Testis (tissue), 3 donors: ENCODE results near the gene MMP23B. TPM values are rescaled to one million over a fixed set of nuclear protein-coding genes. Genes with fewer than 3 reads are reported as not detected.
A peak's percentile ranks its signal among the peaks of the same experiment; 100 is the strongest.
"Not testable (repeated sequence)": the region's sequence is repeated elsewhere in the genome, so short reads cannot be mapped to it uniquely, and the experiment has no call there.

Experiments
- DNase-seq: peaks from one replicate; pipeline ENCODE4 v3.0.0-alpha.2; 2019
- H3K27ac ChIP-seq, 2 donors: fragments of 200-600 bp; sonication (generic); one replicate each; pipeline ENCODE4 v1.5.1; 2019
- H3K27me3 ChIP-seq: fragments of 200-600 bp; sonication (generic); one replicate; pipeline ENCODE4 v1.5.1; 2019
- H3K36me3 ChIP-seq: fragments of 200-600 bp; sonication (generic); one replicate; pipeline ENCODE4 v1.5.1; 2017; ENCODE audit warnings: low read depth; ENCODE audit errors: missing control alignments
- H3K4me1 ChIP-seq: fragments of 200-600 bp; sonication (generic); one replicate; pipeline ENCODE4 v1.5.1; 2019
- H3K4me3 ChIP-seq, 2 donors: fragments of 200-600 bp; sonication (generic); one replicate each; pipeline ENCODE4 v1.5.1; 2017 to 2019
- H3K9me3 ChIP-seq: fragments of 200-600 bp; sonication (generic); one replicate; pipeline ENCODE4 v1.5.1; 2017
- WGBS, 2 donors: methylation state at CpG; one replicate each; pipeline ENCODE4 v1.1.5; 2018; 5-methylcytosine and 5-hydroxymethylcytosine counted together
- intact Hi-C: fragments of 100-400 bp; cut with DNase I; formaldehyde crosslinking; loops from one replicate; pipeline ENCODE4 v1.15.1; 2023; ENCODE audit warnings: low total_unique reads
- polyA plus RNA-seq: library from polyadenylated mRNA; stranded (reverse); fragments of 350-450 nt; fragmentation: Illumina TruSeq; extraction: RNeasy Lipid Tissue Mini Kit (QIAGEN cat#74804); gene quantifications from one replicate; pipeline ENCODE4 v1.2.3, GENCODE V29; 2014; ENCODE audit warnings: low read depth, low replicate concordance; ENCODE audit not compliant: insufficient read depth
- total RNA-seq, 2 donors: library from RNA; depleted of rRNA; stranded (reverse); fragments of >200 nt; gene quantifications; one replicate each; pipeline ENCODE4 v1.2.3, GENCODE V29; 2016
- TF ChIP-seq, protein P1 (sequence below), 3 experiments: fragments of 450-650 bp in 2 of 3; fragments of 200-600 bp in 1 of 3; sonication (generic) in 1 of 3; IDR thresholded peaks; one replicate each; pipeline ENCODE4 v1.5.1; 2016 to 2019; ENCODE audit warnings: antibody characterized with exemption in 3 of 3, mild to moderate bottlenecking in 2 of 3, moderate library complexity in 1 of 3

MMP23B gene
- total and polyA plus RNA-seq, 3 donors from 2014 or later: 13.1 to 50.2 (median 49.0) TPM

DNA sequence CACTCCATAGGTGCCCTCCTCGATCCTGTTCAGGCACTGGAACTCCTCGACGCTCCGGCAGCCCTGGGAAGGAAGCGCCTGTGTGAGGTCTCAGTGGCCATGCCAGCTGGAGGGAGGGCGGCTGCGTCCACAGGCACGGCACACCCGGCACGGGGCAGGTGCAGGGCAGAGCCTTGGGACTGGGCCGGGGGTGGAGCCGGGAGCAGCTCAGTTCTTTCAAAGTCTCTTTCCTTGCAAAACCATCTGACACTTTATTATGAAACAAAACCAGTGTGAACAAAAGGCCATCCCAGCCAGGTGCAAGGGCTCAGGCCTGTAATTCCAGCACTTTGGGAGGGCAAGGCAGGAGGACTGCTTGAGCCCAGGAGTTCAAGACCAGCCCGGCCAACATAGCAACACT, 6.6 kb downstream of the MMP23B start:
- H3K36me3 ChIP-seq, H3K27ac ChIP-seq, H3K4me3 ChIP-seq, H3K9me3 ChIP-seq, H3K4me1 ChIP-seq, DNase-seq, H3K27me3 ChIP-seq, intact Hi-C loops: not testable (repeated sequence)
- WGBS, 2 donors: 88 to 93% methylated on average over 1 to 11 of the region's 13 CpGs

DNA sequence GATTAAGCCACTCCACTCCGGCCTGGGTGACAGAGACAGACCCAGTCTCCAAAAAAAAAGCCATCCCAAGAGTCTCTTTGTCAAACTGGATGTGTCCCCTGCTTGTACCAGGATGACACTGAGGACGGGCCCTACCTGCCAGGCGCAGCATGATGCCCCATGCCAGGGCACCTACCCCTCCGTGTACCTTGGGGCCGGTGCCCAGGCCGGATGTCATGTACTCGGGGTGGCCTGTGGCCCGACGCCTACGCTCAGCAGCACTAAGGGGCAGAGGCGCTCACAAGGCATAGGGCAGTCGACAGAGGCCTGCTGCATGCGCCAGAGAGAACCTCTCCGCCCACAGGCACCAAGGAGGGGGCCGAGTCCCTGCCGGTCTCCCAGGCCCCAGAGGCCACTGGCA, 7.4 kb downstream of the MMP23B start:
- 93 to 94% methylated on average over 10 to 16 of the region's 16 CpGs for WGBS, 2 donors
- DNase-seq, H3K4me3 ChIP-seq, H3K36me3 ChIP-seq, H3K27ac ChIP-seq, H3K9me3 ChIP-seq, H3K4me1 ChIP-seq, H3K27me3 ChIP-seq, intact Hi-C loops: not testable (repeated sequence)

DNA sequence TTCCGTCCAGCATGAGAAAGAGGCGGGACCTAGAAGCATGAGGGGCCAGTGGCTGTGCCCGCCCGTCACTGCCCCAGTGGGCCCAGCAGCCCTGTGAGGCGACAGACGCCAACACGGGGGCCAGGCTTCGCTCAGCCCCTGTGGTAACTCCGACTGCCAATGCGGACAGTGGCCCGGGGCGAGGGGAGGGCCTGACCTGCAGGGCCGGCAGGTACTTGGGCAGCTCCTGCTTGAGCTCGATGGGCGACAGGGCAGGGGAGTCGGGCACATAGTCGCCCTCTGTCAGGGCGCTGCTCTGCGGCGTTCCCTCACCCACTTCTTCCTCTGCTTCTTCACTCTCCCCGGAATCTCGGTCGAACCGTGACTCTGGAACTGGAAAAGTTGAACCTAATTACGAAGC, 8.1 kb downstream of the MMP23B start:
- H3K27me3 ChIP-seq, DNase-seq, H3K27ac ChIP-seq, H3K9me3 ChIP-seq, H3K36me3 ChIP-seq, intact Hi-C loops, H3K4me1 ChIP-seq, H3K4me3 ChIP-seq: not testable (repeated sequence)
- WGBS, 2 donors: 94% methylated on average over 8 of the region's 25 CpGs; no CpG with 5 or more reads in 1 of the 2 donors

DNA sequence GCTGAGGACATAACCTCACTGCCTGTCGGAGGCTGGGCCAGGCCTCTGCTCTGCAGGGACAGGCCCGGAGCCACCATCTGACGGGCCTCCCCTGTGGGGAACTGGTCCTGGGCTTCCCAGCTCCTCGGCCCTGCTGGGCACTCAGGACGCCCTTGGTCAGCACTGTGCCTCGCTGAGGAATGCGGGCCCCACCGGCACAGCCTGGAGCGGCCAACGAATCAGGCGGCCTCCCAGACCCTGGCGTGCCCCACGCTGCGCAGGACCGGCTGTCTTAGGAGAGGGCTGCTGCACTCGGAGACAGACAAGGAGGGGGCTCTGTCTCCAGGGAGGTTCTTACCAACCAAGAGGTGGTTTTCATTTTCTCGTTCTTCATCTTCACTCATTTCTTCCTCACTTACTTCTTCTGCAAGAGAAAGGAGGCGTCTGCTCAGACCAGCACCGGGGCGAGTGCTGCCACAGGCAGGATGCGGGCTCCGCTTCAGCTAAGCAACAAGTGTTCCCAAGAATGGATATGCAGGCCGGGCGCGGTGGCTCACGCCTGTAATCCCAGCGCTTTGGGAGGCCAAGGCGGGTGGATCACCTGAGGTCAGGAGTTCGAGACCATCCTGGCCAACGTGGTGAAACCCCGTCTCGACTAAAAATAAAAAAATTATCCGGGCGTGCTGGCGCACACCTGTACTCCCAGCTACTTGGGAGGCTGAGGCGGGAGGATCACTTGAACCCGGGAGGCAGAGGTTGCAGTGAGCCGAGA, 8.9 kb downstream of the MMP23B start:
- H3K27me3 ChIP-seq, DNase-seq, H3K27ac ChIP-seq, H3K36me3 ChIP-seq, H3K9me3 ChIP-seq, intact Hi-C loops, H3K4me3 ChIP-seq, H3K4me1 ChIP-seq: not testable (repeated sequence)
- WGBS, 2 donors: 93 to 95% methylated on average over 13 to 21 of the region's 38 CpGs

DNA sequence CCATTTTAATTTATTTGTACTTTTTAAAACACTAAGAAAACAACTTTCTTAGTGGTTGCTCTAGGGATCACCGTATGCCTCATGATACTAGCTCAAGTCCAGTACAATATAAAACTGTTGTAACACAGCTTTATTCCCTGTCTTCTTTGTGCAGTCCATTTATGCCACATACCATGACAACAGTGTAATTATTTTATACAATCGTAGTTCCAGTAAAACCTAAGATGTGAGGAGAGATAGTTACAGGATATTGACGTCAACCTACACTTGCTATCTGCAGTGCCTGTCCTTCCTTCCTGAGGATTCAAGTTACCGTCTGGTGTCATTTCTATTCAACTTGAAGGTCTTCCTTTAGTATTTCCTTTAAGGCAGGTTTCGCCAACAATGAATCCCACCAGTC, 14.4 kb downstream of the MMP23B start:
- intact Hi-C loops, H3K4me1 ChIP-seq, H3K36me3 ChIP-seq, H3K27ac ChIP-seq, H3K4me3 ChIP-seq, H3K9me3 ChIP-seq, H3K27me3 ChIP-seq, DNase-seq: not testable (repeated sequence)
- 80 to 82% methylated on average over 4 to 5 of the region's 5 CpGs for whole genome bisulfite sequencing, 2 donors

DNA sequence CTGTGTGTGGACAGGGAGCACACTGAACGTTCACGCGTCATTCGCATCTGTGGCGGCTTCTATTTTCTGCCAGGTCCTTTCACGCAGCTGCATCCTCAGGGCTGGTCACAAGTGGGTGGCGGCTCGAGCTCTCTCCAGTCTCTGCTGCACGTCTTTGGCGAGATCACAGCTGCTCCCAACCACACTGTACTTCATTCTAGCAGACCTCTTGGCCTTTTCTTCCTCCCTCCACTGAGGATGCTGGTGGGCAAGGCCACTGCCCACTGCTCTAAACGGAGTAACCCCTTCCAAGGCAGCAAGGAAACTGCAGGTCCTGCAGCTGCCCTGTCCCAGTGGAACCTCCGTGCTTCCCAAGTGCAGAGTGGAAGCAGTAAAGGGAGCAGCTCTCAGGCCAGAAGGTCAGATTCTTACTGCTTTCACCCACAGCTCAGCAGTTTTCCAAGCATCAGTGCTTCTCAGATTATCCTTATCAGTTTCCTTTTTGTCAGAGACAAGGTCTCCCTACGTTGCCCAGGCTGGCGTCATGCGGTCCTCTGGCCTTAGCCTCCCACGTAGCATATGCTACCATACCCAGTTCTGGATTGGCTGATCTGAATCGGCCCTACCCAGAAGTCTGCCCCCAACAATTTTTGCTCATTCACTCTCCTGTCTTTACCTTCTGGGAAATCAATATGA, 15.7 kb downstream of the MMP23B start:
- intact Hi-C loops, H3K4me1 ChIP-seq, H3K27ac ChIP-seq, H3K9me3 ChIP-seq, H3K27me3 ChIP-seq, H3K36me3 ChIP-seq, H3K4me3 ChIP-seq: not testable (repeated sequence)
- DNase-seq: peak; percentile 63
- WGBS, 2 donors: 82 to 87% methylated on average over 17 of the region's 17 CpGs

DNA sequence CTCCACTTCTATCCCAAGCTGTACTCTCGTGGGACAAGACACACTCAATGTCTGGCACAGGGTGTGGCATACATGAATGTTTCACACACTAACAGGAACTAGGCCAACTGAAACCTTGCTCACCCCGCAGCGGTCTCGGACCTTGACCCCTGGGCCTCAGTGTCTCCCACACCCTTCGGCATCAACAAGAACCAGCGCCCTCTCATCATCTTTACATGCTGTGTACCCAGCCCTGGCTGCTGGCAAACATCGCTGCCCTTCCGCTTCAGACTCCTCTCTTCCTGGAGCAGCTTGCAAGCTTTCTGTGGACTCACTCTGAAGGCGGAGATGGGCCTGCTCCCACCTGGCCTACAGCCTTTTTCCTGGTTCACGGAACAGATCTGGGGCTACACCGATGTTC, 16.3 kb downstream of the MMP23B start:
- H3K27ac ChIP-seq, H3K9me3 ChIP-seq, H3K27me3 ChIP-seq, H3K4me1 ChIP-seq, H3K36me3 ChIP-seq, intact Hi-C loops, H3K4me3 ChIP-seq, DNase-seq: not testable (repeated sequence)
- 92% methylated on average over 11 of the region's 11 CpGs for WGBS, 2 donors

DNA sequence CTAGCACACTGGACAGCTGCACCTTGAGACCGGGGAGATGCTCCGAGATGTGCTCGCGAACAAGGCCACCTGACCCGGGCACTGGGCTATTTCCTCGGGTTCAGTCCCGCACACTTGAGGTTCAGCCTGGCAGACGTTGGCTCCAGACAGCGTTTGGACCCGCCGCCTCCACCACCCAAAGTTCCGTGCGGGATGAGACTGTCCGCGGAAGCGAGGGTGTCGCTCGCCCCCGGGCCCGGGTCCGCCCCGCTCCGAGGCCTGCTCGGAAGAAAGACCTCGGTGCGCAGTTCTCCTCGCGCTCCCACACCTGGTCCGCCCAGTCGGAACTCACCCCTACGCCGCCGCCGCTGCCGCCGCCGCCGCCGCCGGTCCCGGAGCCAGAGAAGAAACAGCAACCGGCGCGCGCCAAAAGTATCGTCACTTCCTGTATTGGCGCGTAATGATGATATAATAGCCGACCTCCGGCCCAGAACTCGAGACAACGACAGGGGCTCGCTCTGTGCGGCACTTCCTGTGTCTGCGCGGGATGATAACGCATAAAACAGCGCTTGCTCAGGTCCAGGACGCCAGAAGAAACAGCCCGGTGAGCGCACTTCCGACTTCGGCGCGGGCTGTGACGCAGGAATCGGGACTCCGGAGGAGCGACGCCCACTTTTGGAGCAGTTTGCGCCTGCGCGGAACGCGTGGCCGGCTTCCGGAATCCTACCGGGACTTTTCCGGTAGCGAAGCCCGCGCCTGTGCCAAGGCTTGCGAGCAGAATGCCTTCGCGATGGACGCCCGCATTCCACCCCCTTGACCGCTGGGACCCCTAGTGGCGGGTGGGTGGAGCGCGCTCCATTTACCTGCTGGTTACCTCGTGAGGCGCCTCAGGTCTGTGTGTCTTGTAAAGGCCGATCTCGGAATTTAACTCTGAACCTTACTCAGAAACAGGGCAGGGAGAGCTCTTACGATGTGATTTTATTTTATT, 26.9 kb downstream of the MMP23B start, which contains the start of gene CDK11B:
CDK11B (minus strand) TSS at position 422 of the 967 bp plus-strand sequence. CDS start 1,519 bp downstream, outside the sequence.
- TF ChIP-seq, protein P1, sequence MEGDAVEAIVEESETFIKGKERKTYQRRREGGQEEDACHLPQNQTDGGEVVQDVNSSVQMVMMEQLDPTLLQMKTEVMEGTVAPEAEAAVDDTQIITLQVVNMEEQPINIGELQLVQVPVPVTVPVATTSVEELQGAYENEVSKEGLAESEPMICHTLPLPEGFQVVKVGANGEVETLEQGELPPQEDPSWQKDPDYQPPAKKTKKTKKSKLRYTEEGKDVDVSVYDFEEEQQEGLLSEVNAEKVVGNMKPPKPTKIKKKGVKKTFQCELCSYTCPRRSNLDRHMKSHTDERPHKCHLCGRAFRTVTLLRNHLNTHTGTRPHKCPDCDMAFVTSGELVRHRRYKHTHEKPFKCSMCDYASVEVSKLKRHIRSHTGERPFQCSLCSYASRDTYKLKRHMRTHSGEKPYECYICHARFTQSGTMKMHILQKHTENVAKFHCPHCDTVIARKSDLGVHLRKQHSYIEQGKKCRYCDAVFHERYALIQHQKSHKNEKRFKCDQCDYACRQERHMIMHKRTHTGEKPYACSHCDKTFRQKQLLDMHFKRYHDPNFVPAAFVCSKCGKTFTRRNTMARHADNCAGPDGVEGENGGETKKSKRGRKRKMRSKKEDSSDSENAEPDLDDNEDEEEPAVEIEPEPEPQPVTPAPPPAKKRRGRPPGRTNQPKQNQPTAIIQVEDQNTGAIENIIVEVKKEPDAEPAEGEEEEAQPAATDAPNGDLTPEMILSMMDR (IDR thresholded peaks at IDR 0.05): peak in 2 of 3 experiments; percentile 35 to 39
- intact Hi-C loops: not testable (repeated sequence)

DNA sequence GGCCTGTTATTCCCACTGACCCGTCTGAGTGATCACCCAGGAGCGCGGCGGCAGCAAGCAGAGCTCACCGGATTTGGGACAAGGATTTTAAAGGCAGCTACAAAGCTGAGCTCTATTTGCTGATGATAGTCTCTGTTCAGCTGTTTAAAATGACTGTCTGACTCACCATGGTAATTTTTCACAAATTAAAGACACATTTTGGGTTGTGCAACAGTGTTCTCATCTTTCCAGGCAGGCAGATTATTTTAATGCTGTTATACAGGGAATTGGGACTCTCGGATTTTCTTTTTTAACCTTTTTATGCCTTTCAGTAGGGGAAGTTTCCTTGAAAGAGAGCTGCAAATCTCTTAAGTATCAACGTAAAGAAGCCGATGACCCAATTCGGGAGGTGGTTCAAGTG, 30.4 kb downstream of the MMP23B start:
- not testable (repeated sequence) for H3K27ac ChIP-seq
- WGBS, 2 donors: 89 to 93% methylated on average over 3 to 6 of the region's 9 CpGs

More for the DNA sequence above, 26.9 kb downstream of the MMP23B start, which contains the start of gene CDK11B:
- H3K9me3 ChIP-seq, H3K27me3 ChIP-seq, H3K36me3 ChIP-seq, H3K4me1 ChIP-seq: not testable (repeated sequence)
- WGBS, 2 donors: 0% methylated on average over 70 of the region's 96 CpGs; no CpG with 5 or more reads in 1 of the 2 donors
- peak within 1 kb of the TSS; percentile 94 to 97 for H3K27ac ChIP-seq
- H3K4me3 ChIP-seq: peak within 1 kb of the TSS; percentile 68 to 80
- peak; percentile 92 for DNase-seq

DNA sequence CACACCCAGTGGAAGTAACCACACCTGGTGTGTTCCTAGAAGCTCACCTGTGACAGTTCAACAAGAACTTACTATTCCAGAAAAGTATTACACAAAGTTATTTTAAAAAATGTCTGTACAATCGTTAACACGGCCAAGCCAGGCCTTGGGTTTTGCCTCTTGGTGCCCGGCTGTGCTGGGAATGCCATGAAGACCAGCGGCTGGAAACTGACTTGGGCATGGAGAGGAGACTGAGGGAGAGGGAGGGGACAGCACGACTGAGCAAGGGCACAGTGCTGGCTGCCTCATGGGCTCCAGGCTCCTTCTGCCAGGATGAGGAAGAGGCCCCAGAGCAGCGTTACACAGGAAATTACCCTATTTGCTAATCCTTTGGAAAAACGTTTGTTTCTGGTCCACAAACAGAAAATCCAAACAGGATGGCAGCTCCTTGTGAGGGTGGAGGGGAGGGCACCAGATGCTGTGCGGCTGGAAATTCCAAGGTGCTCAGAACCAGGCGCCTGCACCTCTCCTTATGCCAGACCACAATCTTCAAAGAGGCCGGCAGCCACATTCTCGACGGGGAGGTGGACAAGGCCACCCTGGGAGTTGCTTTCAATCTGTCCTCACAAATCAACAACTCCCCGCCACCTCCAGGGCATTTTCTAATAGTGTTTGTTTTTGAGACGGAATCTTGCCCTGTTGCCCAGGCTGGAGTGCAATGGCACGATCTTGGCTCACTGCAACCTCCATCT, 31.0 kb downstream of the MMP23B start:
- H3K27me3 ChIP-seq, H3K9me3 ChIP-seq, H3K4me1 ChIP-seq, H3K27ac ChIP-seq, DNase-seq, intact Hi-C loops, H3K36me3 ChIP-seq, H3K4me3 ChIP-seq: not testable (repeated sequence)
- 79 to 83% methylated on average over 9 to 15 of the region's 15 CpGs for WGBS, 2 donors

More for the DNA sequence above, 30.4 kb downstream of the MMP23B start:
- H3K9me3 ChIP-seq, H3K4me1 ChIP-seq, DNase-seq, H3K4me3 ChIP-seq, H3K27me3 ChIP-seq, intact Hi-C loops, H3K36me3 ChIP-seq: not testable (repeated sequence)
